Measurements from ENCODE around the gene CLDN16. TPM values are rescaled to one million over a fixed set of nuclear protein-coding genes. Genes with fewer than 3 reads are reported as not detected.

CLDN16 gene
- total RNA-seq, 1 donor from 2014 or later: under 0.01 TPM

DNA sequence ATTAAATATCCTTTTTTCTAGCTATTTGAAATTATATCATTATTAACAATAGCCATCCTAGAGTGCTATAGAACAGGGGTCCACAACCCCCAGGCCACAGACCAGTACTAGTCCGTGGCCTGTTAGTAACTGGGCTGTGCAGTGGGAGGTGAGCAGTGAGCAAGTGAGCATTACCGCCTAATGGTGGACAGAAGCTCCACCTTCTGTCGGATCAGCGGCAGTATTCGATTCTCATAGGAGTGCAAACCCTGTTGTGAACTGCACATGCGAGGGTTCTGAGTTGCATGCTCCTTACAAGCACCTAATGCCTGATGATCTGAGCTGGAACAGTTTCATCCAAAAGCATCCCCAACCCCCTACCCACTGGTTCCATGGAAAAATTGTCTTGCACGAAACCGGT, 11.7 kb downstream of the CLDN16 start:
- Histone ChIP-seq H3K4me1 (ENCODE audit: control insufficient read depth in 3 of 3, insufficient read depth in 3 of 3, low read length in 3 of 3) (no peaks in the 10 kb centered on the region), H3K9ac (ENCODE audit: low read depth in 1 of 3, low read length in 3 of 3) (no peak overlapping the region), H3K27me3 (ENCODE audit: control insufficient read depth in 3 of 3, insufficient read depth in 3 of 3, low read length in 3 of 3) (no peaks in the 10 kb centered on the region), H3K36me3 (ENCODE audit: control insufficient read depth in 3 of 3, insufficient read depth in 3 of 3, low read length in 3 of 3) (no peaks in the 10 kb centered on the region), H3K27ac (ENCODE audit: low read depth, low read length) (no peak overlapping the region), H3K9me3 (ENCODE audit: control insufficient read depth in 3 of 3, low read length in 3 of 3) (no peaks in the 10 kb centered on the region), H3K4me3 (ENCODE audit: low read length in 3 of 3) (no peak overlapping the region)

DNA sequence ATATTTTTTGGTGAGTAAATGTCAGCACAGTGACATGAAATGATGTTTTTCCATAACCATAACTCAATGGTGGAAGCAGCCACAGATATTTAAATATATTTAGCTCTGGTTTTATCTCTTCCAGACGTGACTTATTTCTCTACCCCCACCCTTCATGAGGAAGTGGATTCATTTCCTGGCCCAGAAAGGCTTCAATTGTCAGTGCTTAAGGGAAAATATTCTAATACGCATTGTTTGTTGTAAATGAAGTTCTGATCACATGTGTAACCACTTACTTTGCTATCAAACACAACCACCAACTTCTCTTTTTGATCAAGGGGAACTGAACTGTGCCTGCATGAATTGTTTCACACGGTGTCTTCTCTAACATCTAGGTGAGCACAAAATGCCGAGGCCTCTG, 14.0 kb downstream of the CLDN16 start:
- Histone ChIP-seq H3K27ac (ENCODE audit: low read depth, low read length) (no peak overlapping the region), H3K36me3 (ENCODE audit: control insufficient read depth in 3 of 3, insufficient read depth in 3 of 3, low read length in 3 of 3) (no peaks in the 10 kb centered on the region), H3K9ac (ENCODE audit: low read depth in 1 of 3, low read length in 3 of 3) (no peak overlapping the region), H3K9me3 (ENCODE audit: control insufficient read depth in 3 of 3, low read length in 3 of 3) (no peaks in the 10 kb centered on the region), H3K27me3 (ENCODE audit: control insufficient read depth in 3 of 3, insufficient read depth in 3 of 3, low read length in 3 of 3) (no peaks in the 10 kb centered on the region), H3K4me1 (ENCODE audit: control insufficient read depth in 3 of 3, insufficient read depth in 3 of 3, low read length in 3 of 3) (no peaks in the 10 kb centered on the region), H3K4me3 (ENCODE audit: low read length in 3 of 3) (no peak overlapping the region)

DNA sequence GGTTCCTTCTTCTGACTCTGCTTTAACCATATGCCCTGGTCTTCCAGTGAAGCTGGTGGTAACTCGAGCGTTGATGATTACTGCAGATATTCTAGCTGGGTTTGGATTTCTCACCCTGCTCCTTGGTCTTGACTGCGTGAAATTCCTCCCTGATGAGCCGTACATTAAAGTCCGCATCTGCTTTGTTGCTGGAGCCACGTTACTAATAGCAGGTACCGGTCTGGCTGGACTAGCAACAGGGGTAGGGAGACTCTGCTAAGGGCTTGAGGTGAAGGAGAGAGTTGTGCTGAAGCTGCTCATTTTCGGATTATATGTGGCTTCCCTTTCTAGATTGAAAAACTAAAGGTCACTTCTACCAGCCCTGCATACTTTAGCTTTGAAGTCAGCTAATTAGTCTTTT, 16.8 kb downstream of the CLDN16 start:
- Histone ChIP-seq H3K4me3 (ENCODE audit: low read length in 3 of 3) (no peak overlapping the region), H3K27me3 (ENCODE audit: control insufficient read depth in 3 of 3, insufficient read depth in 3 of 3, low read length in 3 of 3) (no peaks in the 10 kb centered on the region), H3K4me1 (ENCODE audit: control insufficient read depth in 3 of 3, insufficient read depth in 3 of 3, low read length in 3 of 3) (no peaks in the 10 kb centered on the region), H3K9me3 (ENCODE audit: control insufficient read depth in 3 of 3, low read length in 3 of 3) (no peaks in the 10 kb centered on the region), H3K27ac (ENCODE audit: low read depth, low read length) (no peak overlapping the region), H3K36me3 (ENCODE audit: control insufficient read depth in 3 of 3, insufficient read depth in 3 of 3, low read length in 3 of 3) (no peaks in the 10 kb centered on the region), H3K9ac (ENCODE audit: low read depth in 1 of 3, low read length in 3 of 3) (no peak overlapping the region)

DNA sequence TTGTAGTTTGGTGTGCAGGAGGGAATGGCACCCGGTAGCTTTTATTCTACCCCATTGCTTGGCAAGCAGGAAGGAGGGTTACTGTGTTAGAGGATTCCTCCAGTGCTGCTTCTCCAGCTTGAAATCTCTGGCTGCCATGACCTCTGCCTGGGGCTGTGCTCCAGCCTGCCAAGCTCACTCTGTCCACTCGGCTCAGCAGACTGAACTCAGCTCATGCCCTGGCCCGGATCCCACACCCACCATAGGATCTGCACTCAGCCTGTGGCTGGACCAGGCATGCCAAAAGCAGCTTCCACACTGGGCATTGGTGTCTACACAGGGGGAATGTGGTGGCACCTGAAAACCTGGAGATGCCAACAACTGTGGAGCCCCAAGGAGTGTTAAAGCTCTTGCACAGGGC, 26.3 kb downstream of the CLDN16 start:
- Histone ChIP-seq H3K36me3 (ENCODE audit: control insufficient read depth in 3 of 3, insufficient read depth in 3 of 3, low read length in 3 of 3) (no peaks in the 10 kb centered on the region), H3K4me1 (ENCODE audit: control insufficient read depth in 3 of 3, insufficient read depth in 3 of 3, low read length in 3 of 3) (no peaks in the 10 kb centered on the region), H3K27me3 (ENCODE audit: control insufficient read depth in 3 of 3, insufficient read depth in 3 of 3, low read length in 3 of 3) (no peaks in the 10 kb centered on the region), H3K9ac (ENCODE audit: low read depth in 1 of 3, low read length in 3 of 3) (no peak overlapping the region), H3K27ac (ENCODE audit: low read depth, low read length) (no peak overlapping the region), H3K4me3 (ENCODE audit: low read length in 3 of 3) (no peak overlapping the region), H3K9me3 (ENCODE audit: control insufficient read depth in 3 of 3, low read length in 3 of 3) (no peaks in the 10 kb centered on the region)

DNA sequence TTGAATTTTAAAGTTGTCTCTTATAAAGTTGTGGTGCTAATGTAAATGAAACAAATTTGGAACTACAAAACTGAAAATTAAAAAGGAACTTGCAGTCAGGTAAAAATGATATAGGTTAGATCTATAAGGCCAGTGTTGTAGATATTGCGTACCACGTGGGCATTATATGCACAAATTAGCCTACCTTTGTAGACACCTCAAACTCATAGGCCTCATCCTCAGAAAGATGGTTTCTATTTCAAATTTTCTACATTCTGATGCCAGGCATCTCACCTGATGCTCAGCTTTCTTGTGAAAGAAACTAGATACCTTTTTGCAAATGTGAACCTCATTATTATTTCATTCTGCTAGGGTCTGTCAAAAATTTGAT, 36.1 kb downstream of the CLDN16 start:
- H3K27me3 ChIP-seq (ENCODE audit: control insufficient read depth in 3 of 3, insufficient read depth in 3 of 3, low read length in 3 of 3): no peaks in the 10 kb centered on the region
- H3K36me3 ChIP-seq (ENCODE audit: control insufficient read depth in 3 of 3, insufficient read depth in 3 of 3, low read length in 3 of 3): no peaks in the 10 kb centered on the region
- no peak overlapping the region for H3K27ac ChIP-seq (ENCODE audit: low read depth, low read length)
- no peaks in the 10 kb centered on the region for H3K9me3 ChIP-seq (ENCODE audit: control insufficient read depth in 3 of 3, low read length in 3 of 3)
- no peaks in the 10 kb centered on the region for H3K4me1 ChIP-seq (ENCODE audit: control insufficient read depth in 3 of 3, insufficient read depth in 3 of 3, low read length in 3 of 3)
- no peak overlapping the region for H3K9ac ChIP-seq (ENCODE audit: low read depth in 1 of 3, low read length in 3 of 3)
- no peak overlapping the region for H3K4me3 ChIP-seq (ENCODE audit: low read length in 3 of 3)

DNA sequence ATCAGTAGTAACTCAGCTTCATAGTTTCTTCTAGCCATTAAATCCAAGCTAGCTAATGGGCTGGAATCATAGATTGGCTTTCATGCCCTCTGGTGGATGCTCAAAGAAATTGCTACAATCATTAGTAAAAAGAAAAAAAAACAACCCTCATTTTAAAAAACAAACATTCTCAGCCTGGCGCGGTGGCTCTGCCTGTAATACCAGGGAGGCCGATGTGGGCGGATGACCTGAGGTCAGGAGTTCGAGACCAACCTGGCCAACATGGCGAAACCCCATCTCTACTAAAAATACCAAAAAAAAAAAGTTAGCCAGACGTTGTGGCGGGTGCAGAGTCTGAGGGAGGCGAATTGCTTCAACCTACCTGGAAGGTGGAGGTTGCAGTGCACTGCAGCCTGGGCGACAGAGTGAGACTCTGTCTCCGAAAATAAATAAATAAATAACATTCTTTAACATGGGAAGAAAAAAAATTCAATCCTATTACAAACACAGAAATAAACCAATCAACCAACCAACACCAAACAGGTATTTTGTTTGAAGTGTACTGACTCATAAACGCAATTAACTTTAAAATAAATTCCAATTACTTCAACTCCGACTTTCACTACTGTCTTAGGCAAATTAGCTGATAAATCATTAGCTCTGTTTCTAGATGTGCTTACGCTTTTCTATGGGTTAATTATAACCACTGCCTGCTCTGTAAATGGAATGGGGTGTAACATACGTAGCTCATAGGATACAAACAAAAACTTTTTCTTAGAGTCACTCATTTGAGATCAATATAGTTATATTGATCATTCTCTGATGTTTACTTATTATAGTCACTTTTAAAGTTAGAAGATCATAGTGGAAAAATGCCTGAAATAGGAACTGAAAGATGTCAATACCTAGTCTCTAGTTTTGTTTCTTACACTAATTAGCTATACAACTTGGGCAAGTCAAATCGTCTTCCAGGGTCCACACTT, 36.8 kb downstream of the CLDN16 start:
- H3K4me1 ChIP-seq (ENCODE audit: control insufficient read depth in 3 of 3, insufficient read depth in 3 of 3, low read length in 3 of 3): no peaks in the 10 kb centered on the region
- H3K27ac ChIP-seq (ENCODE audit: low read depth, low read length): no peak overlapping the region
- H3K27me3 ChIP-seq (ENCODE audit: control insufficient read depth in 3 of 3, insufficient read depth in 3 of 3, low read length in 3 of 3): no peaks in the 10 kb centered on the region
- H3K9ac ChIP-seq (ENCODE audit: low read depth in 1 of 3, low read length in 3 of 3): no peak overlapping the region
- H3K4me3 ChIP-seq (ENCODE audit: low read length in 3 of 3): no peak overlapping the region
- H3K36me3 ChIP-seq (ENCODE audit: control insufficient read depth in 3 of 3, insufficient read depth in 3 of 3, low read length in 3 of 3): no peaks in the 10 kb centered on the region
- no peaks in the 10 kb centered on the region for H3K9me3 ChIP-seq (ENCODE audit: control insufficient read depth in 3 of 3, low read length in 3 of 3)

DNA sequence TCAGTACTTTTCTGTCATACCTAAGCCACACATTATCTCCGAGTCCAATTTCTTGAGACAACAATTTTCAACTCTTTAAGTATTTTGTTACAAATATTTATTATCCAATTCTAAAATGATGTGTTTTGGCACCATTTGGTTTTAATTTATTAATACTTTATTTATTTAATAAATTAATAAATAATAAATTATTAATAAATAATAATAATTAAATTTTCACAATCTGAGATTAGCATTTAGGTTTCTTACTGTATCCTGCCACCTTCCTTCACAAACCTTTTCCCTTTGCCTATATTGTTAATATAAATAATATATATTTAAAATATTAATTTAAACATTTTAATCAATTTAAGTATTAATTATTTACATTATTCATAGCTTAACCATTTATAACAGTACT, 37.9 kb downstream of the CLDN16 start:
- no peak overlapping the region for H3K27ac ChIP-seq (ENCODE audit: low read depth, low read length)
- H3K4me1 ChIP-seq (ENCODE audit: control insufficient read depth in 3 of 3, insufficient read depth in 3 of 3, low read length in 3 of 3): no peaks in the 10 kb centered on the region

DNA sequence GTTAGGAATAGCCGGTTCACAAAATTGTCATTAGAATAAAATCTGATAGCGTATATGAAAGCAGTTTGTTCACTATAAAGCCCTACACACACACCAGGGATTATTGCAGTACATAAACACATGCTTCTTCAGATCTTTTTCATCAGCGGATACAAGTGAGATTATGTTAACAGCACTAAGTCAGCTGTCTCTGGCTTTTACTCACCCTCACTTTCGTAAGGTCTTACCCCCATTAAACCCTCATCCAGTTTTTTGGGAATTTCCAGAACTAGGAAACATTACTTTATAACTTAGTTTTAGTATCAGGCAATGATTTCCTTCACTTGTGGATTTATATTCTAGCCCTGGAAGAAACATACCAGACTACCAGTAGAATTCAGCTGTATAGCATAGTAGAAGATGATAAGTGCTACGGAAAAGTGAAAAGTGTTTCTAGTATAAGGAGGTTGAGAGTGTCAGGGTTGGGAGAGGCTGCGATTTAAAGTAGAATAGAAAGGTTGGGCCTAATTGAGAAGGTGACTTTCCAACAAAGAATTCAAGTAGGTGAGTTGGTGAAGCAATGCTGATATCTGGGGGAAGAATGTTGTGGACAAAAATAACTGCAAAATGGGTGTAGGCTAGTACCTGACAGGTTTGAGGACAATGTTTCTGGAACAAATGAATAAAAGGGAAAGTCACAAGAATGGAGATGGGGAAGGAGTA, 39.0 kb downstream of the CLDN16 start:
- H3K4me1 ChIP-seq (ENCODE audit: control insufficient read depth in 3 of 3, insufficient read depth in 3 of 3, low read length in 3 of 3): no peaks in the 10 kb centered on the region
- H3K27me3 ChIP-seq (ENCODE audit: control insufficient read depth in 3 of 3, insufficient read depth in 3 of 3, low read length in 3 of 3): no peaks in the 10 kb centered on the region
- H3K9me3 ChIP-seq (ENCODE audit: control insufficient read depth in 3 of 3, low read length in 3 of 3): no peaks in the 10 kb centered on the region
- no peak overlapping the region for H3K9ac ChIP-seq (ENCODE audit: low read depth in 1 of 3, low read length in 3 of 3)
- no peak overlapping the region for H3K27ac ChIP-seq (ENCODE audit: low read depth, low read length)
- H3K4me3 ChIP-seq (ENCODE audit: low read length in 3 of 3): no peak overlapping the region
- H3K36me3 ChIP-seq (ENCODE audit: control insufficient read depth in 3 of 3, insufficient read depth in 3 of 3, low read length in 3 of 3): no peaks in the 10 kb centered on the region

More for the DNA sequence above, 37.9 kb downstream of the CLDN16 start:
- no peaks in the 10 kb centered on the region for H3K36me3 ChIP-seq (ENCODE audit: control insufficient read depth in 3 of 3, insufficient read depth in 3 of 3, low read length in 3 of 3)
- H3K9me3 ChIP-seq (ENCODE audit: control insufficient read depth in 3 of 3, low read length in 3 of 3): no peaks in the 10 kb centered on the region
- H3K4me3 ChIP-seq (ENCODE audit: low read length in 3 of 3): no peak overlapping the region
- no peaks in the 10 kb centered on the region for H3K27me3 ChIP-seq (ENCODE audit: control insufficient read depth in 3 of 3, insufficient read depth in 3 of 3, low read length in 3 of 3)
- H3K9ac ChIP-seq (ENCODE audit: low read depth in 1 of 3, low read length in 3 of 3): no peak overlapping the region

DNA sequence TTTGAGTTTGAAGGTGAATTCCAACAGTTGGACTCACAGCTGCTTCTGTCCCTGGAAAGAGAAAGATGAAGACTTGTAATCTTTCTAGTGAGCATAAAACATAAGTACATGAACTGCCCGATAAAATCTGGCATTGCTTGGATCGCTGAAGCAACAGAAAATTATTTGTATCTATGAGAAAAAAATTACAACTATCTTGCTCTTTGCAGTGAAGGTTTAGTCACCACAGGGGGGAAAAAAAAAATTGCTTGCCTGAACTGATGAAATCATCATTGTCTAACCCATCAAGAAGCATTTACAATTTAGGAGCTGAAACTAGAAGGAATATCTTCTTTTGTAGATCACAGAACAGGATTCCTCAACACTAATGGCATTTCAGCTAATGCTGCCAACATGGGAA, 41.7 kb downstream of the CLDN16 start:
- Histone ChIP-seq H3K36me3 (ENCODE audit: control insufficient read depth in 3 of 3, insufficient read depth in 3 of 3, low read length in 3 of 3) (no peaks in the 10 kb centered on the region), H3K4me1 (ENCODE audit: control insufficient read depth in 3 of 3, insufficient read depth in 3 of 3, low read length in 3 of 3) (no peaks in the 10 kb centered on the region), H3K9ac (ENCODE audit: low read depth in 1 of 3, low read length in 3 of 3) (no peak overlapping the region), H3K27me3 (ENCODE audit: control insufficient read depth in 3 of 3, insufficient read depth in 3 of 3, low read length in 3 of 3) (no peaks in the 10 kb centered on the region), H3K4me3 (ENCODE audit: low read length in 3 of 3) (no peak overlapping the region), H3K9me3 (ENCODE audit: control insufficient read depth in 3 of 3, low read length in 3 of 3) (no peaks in the 10 kb centered on the region), H3K27ac (ENCODE audit: low read depth, low read length) (no peak overlapping the region)

DNA sequence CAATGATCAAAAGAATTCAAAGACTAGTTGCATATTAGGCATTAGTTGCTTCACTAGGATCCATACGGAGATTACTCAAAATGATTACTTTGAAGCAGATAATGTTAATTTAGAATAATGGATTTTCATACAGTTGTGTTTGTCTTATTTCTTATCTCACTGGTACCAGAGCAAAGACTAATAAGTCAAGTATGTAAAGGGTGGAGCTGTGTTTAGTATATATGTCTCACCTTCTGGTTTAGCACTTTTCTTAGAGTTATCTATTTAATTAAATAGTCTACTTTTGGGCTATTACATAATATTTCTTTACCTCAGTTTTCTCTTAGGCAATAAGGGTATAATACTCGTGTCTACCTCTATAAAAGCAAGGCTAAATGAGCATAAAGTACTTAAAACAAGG, 42.9 kb downstream of the CLDN16 start:
- Histone ChIP-seq H3K27me3 (ENCODE audit: control insufficient read depth in 3 of 3, insufficient read depth in 3 of 3, low read length in 3 of 3) (no peaks in the 10 kb centered on the region), H3K36me3 (ENCODE audit: control insufficient read depth in 3 of 3, insufficient read depth in 3 of 3, low read length in 3 of 3) (no peaks in the 10 kb centered on the region), H3K9me3 (ENCODE audit: control insufficient read depth in 3 of 3, low read length in 3 of 3) (no peaks in the 10 kb centered on the region), H3K9ac (ENCODE audit: low read depth in 1 of 3, low read length in 3 of 3) (no peak overlapping the region), H3K4me3 (ENCODE audit: low read length in 3 of 3) (no peak overlapping the region), H3K4me1 (ENCODE audit: control insufficient read depth in 3 of 3, insufficient read depth in 3 of 3, low read length in 3 of 3) (no peaks in the 10 kb centered on the region), H3K27ac (ENCODE audit: low read depth, low read length) (no peak overlapping the region)

All from skeletal muscle tissue (tissue), 4 donors.